Measurements from ENCODE around the gene VOPP1.

VOPP1 gene

GRCh38 chr7:55469271-55469681 is 103.0 kb downstream of the VOPP1 start:
- DNase-seq = no peak

DNA sequence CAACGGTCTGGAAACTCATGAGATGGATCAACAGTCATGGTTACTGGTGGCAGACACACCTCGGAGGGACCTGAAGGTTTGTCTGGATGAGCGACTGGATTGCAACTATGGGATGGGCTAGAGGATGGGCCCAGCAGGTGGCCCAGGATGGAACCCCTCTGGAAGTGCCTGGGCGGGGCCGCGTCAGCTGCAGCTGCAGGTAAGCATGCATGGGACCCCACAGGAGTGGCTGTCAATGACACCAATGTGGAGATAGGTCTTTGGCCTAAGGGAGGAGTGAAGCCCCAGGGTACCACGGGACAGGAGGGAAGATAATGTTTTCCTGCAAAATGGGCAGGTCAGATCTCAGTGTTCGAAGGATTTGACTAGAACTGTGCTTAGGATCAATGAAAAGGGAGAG is 103.8 kb downstream of the VOPP1 start:
- no peak for DNase-seq

DNA sequence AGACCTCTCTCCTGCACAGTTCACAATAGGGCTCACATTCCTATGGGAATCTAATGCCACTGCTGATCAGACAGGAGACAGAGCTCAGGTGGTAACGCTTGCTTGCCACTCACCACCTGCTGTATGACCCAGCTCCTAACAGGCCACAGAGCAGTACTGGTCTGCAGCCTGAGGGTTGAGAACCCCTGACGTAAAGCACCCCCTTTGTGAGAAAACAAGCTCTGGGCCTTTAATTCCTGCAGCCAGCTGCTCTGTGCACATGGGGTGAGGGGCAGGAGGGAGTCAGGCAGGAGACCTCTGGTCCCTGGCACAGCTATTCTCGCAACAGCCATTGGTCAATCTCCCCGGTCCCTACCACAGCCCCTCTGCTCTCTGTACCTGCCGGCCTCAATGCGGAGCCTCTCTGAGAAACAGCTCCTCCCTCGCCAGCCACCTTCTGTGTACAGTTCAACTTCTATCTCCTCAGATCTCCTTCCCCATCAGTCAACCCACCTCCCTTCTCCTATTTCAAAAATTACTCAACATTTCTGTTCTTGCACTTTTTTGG is 105.2 kb downstream of the VOPP1 start:
- no peak for DNase-seq

- DNase-seq = no peak
Measured at GRCh38 chr7:55465691-55466090, 106.6 kb downstream of the VOPP1 start.

DNA sequence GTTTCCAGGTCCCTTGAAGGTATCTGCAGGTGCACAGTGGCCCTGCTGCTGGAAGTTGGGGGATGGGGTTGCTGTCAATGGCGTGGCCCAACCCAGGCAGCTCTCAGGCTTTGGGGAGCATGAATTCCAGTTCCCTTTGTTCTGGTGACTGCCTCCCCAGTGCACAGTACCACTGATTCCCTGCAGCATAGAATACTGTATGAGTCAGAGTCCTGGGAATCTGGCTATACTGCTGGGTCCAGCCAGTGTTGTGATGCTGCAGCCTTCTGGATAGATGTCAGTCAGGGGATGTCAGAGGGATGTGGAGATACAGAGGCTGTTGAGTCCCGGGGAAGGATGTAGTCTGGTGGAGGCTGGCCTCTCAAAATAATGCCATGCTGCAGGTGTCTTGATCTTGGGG is 107.9 kb downstream of the VOPP1 start:
- no peak for DNase-seq

GRCh38 chr7:55463686-55464262 is 108.5 kb downstream of the VOPP1 start:
- DNase-seq = no peak

GRCh38 chr7:55458351-55458750 is 114.0 kb downstream of the VOPP1 start:
- no peak for DNase-seq

- DNase-seq = no peak
Measured at GRCh38 chr7:55457801-55458200, 114.5 kb downstream of the VOPP1 start.

DNA sequence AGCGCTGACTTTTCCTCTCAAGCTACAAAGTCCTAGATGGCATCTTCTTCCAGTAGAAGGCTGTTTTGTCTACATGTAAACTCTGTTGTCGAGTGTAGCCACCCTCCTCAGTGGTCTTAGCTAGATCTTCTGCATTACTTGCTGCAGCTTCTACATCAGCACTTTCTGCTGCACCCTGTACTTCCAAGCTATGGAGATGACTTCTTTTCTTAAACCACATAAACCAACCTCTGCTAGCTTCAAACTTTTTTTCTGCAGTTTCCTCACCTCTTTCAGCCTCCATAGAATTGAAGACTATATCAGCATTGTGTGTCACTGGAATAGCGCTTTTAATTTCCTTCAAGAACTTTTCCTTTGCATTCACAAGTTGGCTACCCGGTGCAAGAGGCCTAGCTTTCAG is 119.3 kb downstream of the VOPP1 start:
- no peak for DNase-seq

- no peak for DNase-seq
Measured at GRCh38 chr7:55449992-55450535, 122.2 kb downstream of the VOPP1 start.

- no peak for DNase-seq
Measured at GRCh38 chr7:55449205-55449991, 122.9 kb downstream of the VOPP1 start.

- DNase-seq = no peak
Measured at GRCh38 chr7:55448526-55448925, 123.8 kb downstream of the VOPP1 start.

GRCh38 chr7:55444786-55445185 is 127.5 kb downstream of the VOPP1 start:
- no peak for DNase-seq

GRCh38 chr7:55441774-55442522 is 130.4 kb downstream of the VOPP1 start:
- DNase-seq = no peak

DNA sequence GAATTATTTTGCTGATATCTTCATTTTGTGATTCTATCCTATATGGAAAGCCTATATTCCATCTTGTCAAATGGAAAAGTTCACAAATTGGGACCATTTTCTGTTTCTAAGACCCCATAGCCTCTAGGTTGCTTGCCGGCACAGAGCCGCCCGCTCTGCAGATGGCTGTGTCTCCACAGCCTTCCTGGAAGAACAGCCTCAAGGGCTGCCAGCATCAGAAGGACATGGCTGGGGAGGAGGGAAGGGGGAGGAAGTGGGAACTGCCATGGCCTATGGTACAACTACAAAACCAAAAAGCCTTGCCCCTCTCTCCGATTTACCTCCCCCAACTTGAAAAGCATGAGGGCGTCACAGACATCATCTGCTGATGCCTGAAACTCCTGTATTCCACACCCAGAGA is 131.3 kb downstream of the VOPP1 start:
- no peak for DNase-seq

GRCh38 chr7:55440040-55440690 is 132.1 kb downstream of the VOPP1 start:
- DNase-seq = no peak

GRCh38 chr7:55439627-55440026 is 132.7 kb downstream of the VOPP1 start:
- DNase-seq = no peak

DNA sequence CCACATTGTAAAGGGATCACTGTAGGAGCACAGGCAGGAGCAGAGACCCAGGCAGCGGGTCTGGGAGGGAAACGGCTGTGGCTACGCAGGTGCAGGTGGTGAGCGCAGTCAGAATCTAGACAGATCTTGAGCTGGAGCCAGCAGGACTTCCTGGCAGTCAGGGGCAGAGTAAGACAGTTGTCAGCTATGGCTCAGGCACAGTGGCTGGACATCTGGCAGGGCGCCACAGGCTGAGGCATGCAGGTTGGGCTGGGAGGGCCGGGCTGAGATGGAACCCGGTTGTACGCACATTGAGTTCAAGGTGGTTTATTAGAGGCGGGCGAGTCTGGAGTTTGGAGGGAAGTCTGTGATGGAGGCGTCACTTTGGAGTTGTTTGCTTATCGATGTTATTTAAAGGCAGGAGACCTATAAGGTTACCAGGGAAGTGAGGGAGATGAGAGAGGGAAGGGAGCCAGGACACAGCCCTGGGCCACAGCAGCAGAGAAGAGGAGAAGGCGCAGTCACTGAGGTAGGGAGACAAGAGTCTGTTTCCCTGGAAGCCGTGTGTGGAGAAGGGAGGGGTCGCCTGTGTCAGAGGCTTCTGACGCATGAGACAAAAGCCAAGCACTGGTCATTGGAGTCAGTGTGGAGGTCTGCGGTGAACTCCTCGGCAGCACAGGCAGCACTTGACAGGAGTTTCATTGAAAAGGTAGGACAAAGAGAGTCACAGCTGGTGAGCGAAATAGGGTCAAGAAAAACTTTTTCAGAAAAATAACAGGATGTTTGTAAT is 133.4 kb downstream of the VOPP1 start:
- no peak for DNase-seq

- DNase-seq = no peak
Measured at GRCh38 chr7:55438085-55438756, 134.1 kb downstream of the VOPP1 start.

DNA sequence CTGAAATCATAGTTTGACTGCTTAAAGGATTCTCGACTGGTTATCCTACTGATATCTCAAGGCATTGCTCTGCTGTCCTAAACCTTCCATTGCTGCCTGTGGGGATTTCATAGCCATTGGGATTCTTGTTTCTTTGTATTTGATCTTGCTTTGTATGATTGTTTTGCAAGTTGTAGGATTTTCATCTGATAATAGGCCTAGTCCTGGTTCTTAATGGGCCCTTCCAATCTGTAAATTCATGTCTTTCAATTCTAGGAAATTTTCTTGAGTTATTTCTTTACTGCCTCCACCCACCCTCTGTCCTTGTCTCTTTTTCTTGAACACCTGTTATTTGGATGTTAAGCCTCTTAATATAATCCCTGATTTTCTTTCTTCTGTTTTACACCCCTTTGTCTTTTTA is 134.9 kb downstream of the VOPP1 start:
- no peak for DNase-seq

GRCh38 chr7:55436457-55436856 is 135.8 kb downstream of the VOPP1 start:
- no peak for DNase-seq
